ENCODE data around the gene ITM2A. TPM values are rescaled to one million over a fixed set of nuclear protein-coding genes. Genes with fewer than 3 reads are reported as not detected.

The ITM2A gene
- 10 to 100 TPM; 13.0 to 21.8 (median 20.0) TPM for total RNA-seq
- polyA plus RNA-seq = 10 to 100 TPM in 2 of 3 donors, 1 to 10 TPM in 1; 5.8 to 23.2 (median 16.2) TPM

GRCh38 chrX:79366873-79367749 lies at the start of gene ITM2A:
TSS of gene ITM2A (minus strand) at chrX:79367334. CDS start at chrX:79367215, 119 bp downstream.
- intact Hi-C loops (cut with DNase I) = no loop called here
- no peaks in the 10 kb centered on the region for H3K4me1 ChIP-seq
- DNase-seq = peak; percentile 61
- H3K27ac ChIP-seq = peak within 1 kb of the TSS in 3 of 4 donors; percentile 14 to 60 (median 19)
- TF ChIP-seq CTCF (IDR thresholded peaks at IDR 0.05) (no peak), POLR2AphosphoS5 (IDR thresholded peaks at IDR 0.05) (peak in 1 of 4 donors; percentile 12)
- H3K27me3 ChIP-seq = no peaks in the 10 kb centered on the region
- H3K4me3 ChIP-seq = peak within 1 kb of the TSS; percentile 16 to 38 (median 34)
- WGBS, 2 donors = 6 to 21% methylated on average over 38 of the region's 38 CpGs
- H3K9me3 ChIP-seq = no peaks in the 10 kb centered on the region
- H3K36me3 ChIP-seq = no peaks in the 10 kb centered on the region

DNA sequence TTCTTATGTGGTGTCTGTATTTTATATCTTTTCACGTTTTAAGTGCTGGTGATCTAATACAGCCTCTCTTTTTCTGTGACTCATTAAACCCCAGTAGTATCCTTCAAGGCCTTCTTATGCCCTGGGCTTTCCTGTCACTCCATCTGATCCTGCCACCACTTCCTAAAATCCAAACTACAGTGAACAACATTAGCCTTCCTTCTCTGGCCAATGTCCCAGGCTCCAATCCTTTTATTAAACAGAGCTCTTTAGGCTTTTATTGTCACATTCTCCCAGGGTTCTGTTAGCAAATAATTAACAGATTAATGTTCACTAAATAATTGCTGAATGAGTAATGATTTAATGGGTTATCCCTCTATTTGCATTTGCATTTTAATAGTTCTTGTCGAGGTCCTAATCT lies 47.9 kb upstream of the ITM2A start:
- intact Hi-C loops (cut with DNase I) = no loop called here
- no peak overlapping the region for H3K4me3 ChIP-seq
- DNase-seq = no peak
- no peaks in the 10 kb centered on the region for H3K36me3 ChIP-seq
- no peaks in the 10 kb centered on the region for H3K4me1 ChIP-seq
- H3K27me3 ChIP-seq = no peaks in the 10 kb centered on the region
- no peaks in the 10 kb centered on the region for H3K9me3 ChIP-seq
- TF ChIP-seq POLR2A (IDR thresholded peaks at IDR 0.05) (no peak), EP300 (IDR thresholded peaks at IDR 0.05) (no peak), POLR2AphosphoS5 (IDR thresholded peaks at IDR 0.05) (no peak), CTCF (IDR thresholded peaks at IDR 0.05) (no peak)
- 52 to 61% methylated on average over 2 of the region's 2 CpGs for WGBS, 2 donors
- H3K27ac ChIP-seq = no peak overlapping the region

DNA sequence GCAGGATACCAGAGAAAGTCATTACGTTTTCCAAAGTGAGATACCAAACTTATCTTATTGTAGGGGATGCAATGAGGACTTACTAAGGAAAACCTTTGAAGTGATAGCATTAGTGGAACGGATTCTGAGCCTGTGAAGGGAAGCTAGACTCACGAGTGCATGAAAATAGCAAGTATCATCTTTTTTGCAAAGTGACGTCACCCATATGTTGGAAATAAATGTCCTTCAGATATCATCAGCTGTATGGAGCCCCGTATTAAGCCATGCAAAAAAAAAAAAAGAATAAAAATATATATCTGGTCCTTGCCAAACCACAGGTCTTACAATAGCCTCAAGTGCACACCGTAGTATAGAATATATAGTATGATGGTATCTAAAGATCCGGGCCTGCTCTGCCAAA lies 46.8 kb upstream of the ITM2A start:
- no peak for DNase-seq
- 71 to 73% methylated on average over 7 of the region's 7 CpGs for WGBS, 2 donors
- no peaks in the 10 kb centered on the region for H3K9me3 ChIP-seq
- no peaks in the 10 kb centered on the region for H3K36me3 ChIP-seq
- no peak overlapping the region for H3K4me3 ChIP-seq
- no peak overlapping the region for H3K27ac ChIP-seq
- TF ChIP-seq POLR2A (IDR thresholded peaks at IDR 0.05) (no peak), EP300 (IDR thresholded peaks at IDR 0.05) (no peak), POLR2AphosphoS5 (IDR thresholded peaks at IDR 0.05) (no peak), CTCF (IDR thresholded peaks at IDR 0.05) (no peak)
- H3K4me1 ChIP-seq = no peaks in the 10 kb centered on the region
- H3K27me3 ChIP-seq = no peaks in the 10 kb centered on the region
- intact Hi-C loops (cut with DNase I) = no loop called here

DNA sequence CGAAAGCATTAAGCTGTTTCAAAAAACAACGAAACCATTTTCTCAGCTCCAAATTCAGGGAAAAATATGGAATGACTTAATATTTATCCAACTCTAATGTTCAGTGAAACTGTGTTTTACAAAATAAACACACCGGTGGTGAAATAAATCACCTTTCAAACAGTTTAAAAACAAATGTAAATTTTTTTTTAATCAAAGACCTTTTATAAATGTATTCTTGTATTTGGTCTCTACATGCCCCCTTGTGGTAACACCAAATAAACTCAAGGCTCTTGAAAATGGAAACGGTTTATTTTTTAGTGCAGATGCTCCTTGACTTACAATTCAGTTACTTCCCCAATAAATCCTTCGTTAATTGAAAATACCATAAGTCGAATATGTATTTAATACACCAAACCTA lies 45.8 kb upstream of the ITM2A start:
- intact Hi-C loops (cut with DNase I) = no loop called here
- H3K27me3 ChIP-seq = no peaks in the 10 kb centered on the region
- H3K4me3 ChIP-seq = peak overlapping the region in 1 of 4 donors; percentile 10
- TF ChIP-seq POLR2AphosphoS5 (IDR thresholded peaks at IDR 0.05) (no peak), POLR2A (IDR thresholded peaks at IDR 0.05) (no peak), EP300 (IDR thresholded peaks at IDR 0.05) (no peak), CTCF (IDR thresholded peaks at IDR 0.05) (no peak)
- whole genome bisulfite sequencing, 2 donors = 20 to 21% methylated on average over 6 of the region's 6 CpGs
- DNase-seq = no peak
- no peaks in the 10 kb centered on the region for H3K4me1 ChIP-seq
- no peaks in the 10 kb centered on the region for H3K9me3 ChIP-seq
- no peaks in the 10 kb centered on the region for H3K36me3 ChIP-seq
- H3K27ac ChIP-seq = no peak overlapping the region

Measured in sigmoid colon (tissue), 7 donors.